ENCODE data around the gene TOP3B. TPM values are rescaled to one million over a fixed set of nuclear protein-coding genes. Genes with fewer than 3 reads are reported as not detected.
A peak's percentile ranks its signal among the peaks of the same experiment; 100 is the strongest.
"Not testable (repeated sequence)": the region's sequence is repeated elsewhere in the genome, so short reads cannot be mapped to it uniquely, and the experiment has no call there.

Gene TOP3B
- total RNA-seq, 1 donor from 2014 or later: 26.4 TPM

DNA sequence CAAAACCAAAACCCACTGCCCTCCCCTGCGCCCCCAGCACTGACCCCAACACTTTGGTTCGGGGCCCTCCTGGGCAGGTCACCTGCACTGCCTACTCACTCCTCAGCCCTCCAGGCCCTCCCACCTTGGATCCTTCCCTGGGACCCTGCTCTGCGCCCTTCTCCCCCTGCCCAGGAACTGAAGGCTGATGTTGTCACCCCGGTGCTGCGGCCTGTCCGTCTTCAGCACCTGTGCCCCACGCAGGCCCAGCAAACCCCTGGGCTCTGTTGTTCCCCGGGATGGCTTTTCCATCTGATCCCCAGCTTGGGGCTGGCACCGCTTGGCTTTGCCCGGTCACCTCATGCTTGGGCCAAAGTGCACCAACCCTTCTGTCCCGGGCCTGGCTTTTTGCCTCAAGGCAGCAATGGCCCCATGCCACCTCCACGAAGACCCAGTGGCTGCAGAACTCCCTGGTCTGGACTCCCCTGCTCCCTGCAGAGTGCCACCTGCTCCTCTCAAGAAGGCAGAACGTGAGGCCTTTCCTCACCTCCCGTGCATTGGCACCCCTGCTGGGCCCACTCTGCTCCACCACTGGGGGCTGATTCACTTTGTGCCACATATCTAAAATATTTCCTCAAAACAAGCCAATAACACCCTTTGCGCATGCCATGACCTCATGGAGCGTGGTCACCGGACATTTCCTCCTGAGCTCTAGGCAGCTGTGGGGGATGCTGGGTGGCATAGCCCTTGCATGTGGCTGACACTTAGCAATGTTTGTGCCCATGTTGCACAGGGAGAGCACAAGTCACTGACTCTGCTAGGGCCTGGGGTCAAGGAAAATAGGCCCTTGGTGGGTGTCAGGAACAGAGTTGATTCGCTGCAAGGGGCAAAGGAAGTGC, 38.8 kb downstream of the TOP3B start:
- Histone ChIP-seq H3K27ac (peak overlapping the region; percentile 80 to 94), H3K4me1 (peaks cover 0 to 34% of the 10 kb centered on the region in 2 donors), H3K4me3 (no peak overlapping the region), H3K36me3 (peaks cover 6 to 17% of the 10 kb centered on the region in 2 donors), H3K9me3 (no peaks in the 10 kb centered on the region), H3K27me3 (no peaks in the 10 kb centered on the region)
- TF ChIP-seq CTCF (IDR thresholded peaks at IDR 0.05): no peak
- intact Hi-C loops (cut with DNase I): no loop called here
- DNase-seq (ENCODE audit: low spot score in 2 of 2): no peak

DNA sequence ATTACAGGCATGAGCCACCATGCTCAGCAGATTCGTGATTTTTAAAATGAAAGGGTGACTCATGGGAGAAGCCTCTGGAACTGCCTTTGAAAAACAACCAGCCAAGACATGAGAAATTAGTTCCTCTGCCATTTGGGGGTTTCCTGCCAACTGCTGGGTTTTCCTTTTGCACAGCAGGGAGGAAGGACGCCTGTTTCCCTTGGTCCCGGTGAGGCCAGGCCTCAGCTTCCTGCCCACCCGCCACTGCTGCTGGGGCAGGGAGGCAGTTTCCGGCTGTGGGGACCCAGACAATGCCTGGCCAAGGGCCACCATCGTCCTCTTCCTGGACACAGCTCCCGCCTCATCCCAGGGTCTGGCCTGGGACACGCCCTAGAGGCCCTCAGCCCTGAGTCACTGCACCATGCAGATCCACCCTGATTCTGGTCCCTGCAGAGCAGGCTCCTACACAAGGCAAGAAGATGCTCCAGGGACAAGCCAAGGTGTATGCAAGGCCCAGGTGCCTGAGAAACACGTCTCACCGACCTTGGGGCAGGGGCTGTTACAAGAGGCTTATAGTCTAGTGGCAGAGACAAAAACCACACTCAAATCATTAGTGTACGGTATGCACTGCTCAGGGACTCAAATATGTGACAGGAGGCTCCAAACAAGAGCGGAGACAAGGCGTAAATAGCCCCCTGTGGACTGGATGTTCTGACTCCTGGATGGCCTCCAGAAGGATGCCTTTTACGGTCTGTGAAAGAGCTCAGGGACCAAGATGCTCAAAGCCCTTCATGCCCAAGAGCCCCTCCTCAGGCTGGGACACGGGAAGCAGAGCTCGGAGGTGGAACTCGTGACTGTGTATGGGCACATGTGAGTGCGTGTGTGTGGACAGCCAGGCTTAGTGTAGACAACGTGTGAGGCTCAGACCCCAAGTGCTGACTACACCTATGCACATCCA, 39.9 kb downstream of the TOP3B start:
- peaks cover 6 to 17% of the 10 kb centered on the region in 2 donors for H3K36me3 ChIP-seq
- no peak overlapping the region for H3K4me3 ChIP-seq
- no peaks in the 10 kb centered on the region for H3K9me3 ChIP-seq
- H3K27ac ChIP-seq: peak overlapping the region; percentile 80 to 94
- no peak for TF ChIP-seq CTCF (IDR thresholded peaks at IDR 0.05)
- intact Hi-C loops (cut with DNase I): no loop called here
- peak; percentile 35 to 86 for DNase-seq (ENCODE audit: low spot score in 2 of 2)
- no peaks in the 10 kb centered on the region for H3K27me3 ChIP-seq
- peaks cover 0 to 36% of the 10 kb centered on the region in 2 donors for H3K4me1 ChIP-seq

- H3K27me3 ChIP-seq: no peaks in the 10 kb centered on the region
- H3K36me3 ChIP-seq: peaks cover 6 to 17% of the 10 kb centered on the region in 2 donors
- peak overlapping the region; percentile 80 to 94 for H3K27ac ChIP-seq
- DNase-seq (ENCODE audit: low spot score in 2 of 2): no peak
- H3K9me3 ChIP-seq: no peaks in the 10 kb centered on the region
- H3K4me3 ChIP-seq: no peak overlapping the region
- no peak for TF ChIP-seq CTCF (IDR thresholded peaks at IDR 0.05)
- intact Hi-C loops (cut with DNase I): no loop called here
- peaks cover 7 to 39% of the 10 kb centered on the region in 2 donors for H3K4me1 ChIP-seq
Observed at GRCh38 chr22:21941921-21942320, 40.7 kb downstream of the TOP3B start.

- Histone ChIP-seq H3K27me3 (no peaks in the 10 kb centered on the region), H3K4me1 (peaks cover 13 to 41% of the 10 kb centered on the region in 2 donors), H3K9me3 (no peaks in the 10 kb centered on the region), H3K27ac (peak overlapping the region; percentile 94 to 99), H3K4me3 (no peak overlapping the region), H3K36me3 (peaks cover 4 to 13% of the 10 kb centered on the region in 2 donors)
- no peak for TF ChIP-seq CTCF (IDR thresholded peaks at IDR 0.05)
- DNase-seq (ENCODE audit: low spot score in 2 of 2): no peak
- intact Hi-C loops (cut with DNase I): no loop called here
Observed at GRCh38 chr22:21940521-21940920, 42.1 kb downstream of the TOP3B start.

- DNase-seq (ENCODE audit: low spot score in 2 of 2); H3K36me3 ChIP-seq; H3K4me3 ChIP-seq; H3K9me3 ChIP-seq; H3K27me3 ChIP-seq: not testable (repeated sequence)
- Histone ChIP-seq H3K27ac (peak overlapping the region; percentile 94 to 99), H3K4me1 (peaks cover 13 to 41% of the 10 kb centered on the region in 2 donors)
- intact Hi-C loops (cut with DNase I): loop anchor here (2.0 to 10.0 kb wide), 2 partner anchors 13 to 165 kb away; partner anchors contain the start of gene PPM1F
Observed at GRCh38 chr22:21939935-21940334, 42.7 kb downstream of the TOP3B start.

Measured in ascending aorta (tissue), 2 donors.